Motor neuron (in vitro differentiated cells): Measurements from ENCODE around the gene SCNM1. TPM values are rescaled to one million over a fixed set of nuclear protein-coding genes. Genes with fewer than 3 reads are reported as not detected.
A peak's percentile ranks its signal among the peaks of the same experiment; 100 is the strongest.

Experiments
- ATAC-seq, 8 experiments: fragments of 200-7000 bp; cut with Tn5 transposase; replicated peaks in 6 of 8; 2 replicates each; pipeline ENCODE4 v1.8.0; 2021; ENCODE audit warnings: mild to moderate bottlenecking in 8 of 8, moderate library complexity in 8 of 8
- H3K27ac ChIP-seq, 2 donors: fragments of 250-450 bp; sonication (Bioruptor Pico); 2 replicates each; pipeline ENCODE4 v1.9.0; 2021; ENCODE audit warnings: antibody characterized with exemption in 2 of 2, mild to moderate bottlenecking in 2 of 2, moderate library complexity in 1 of 2
- H3K4me1 ChIP-seq, 2 donors: fragments of 250-450 bp; sonication (Bioruptor Pico); replicated peaks in 1 of 2; 2 replicates each; pipeline ENCODE4 v1.6.1; 2021; ENCODE audit warnings: antibody characterized with exemption in 2 of 2, mild to moderate bottlenecking in 2 of 2, moderate library complexity in 1 of 2
- H3K4me3 ChIP-seq, 5 donors: fragments of 250-450 bp; sonication (Bioruptor Pico); 2 replicates each; pipeline ENCODE4 v1.9.0; 2021; ENCODE audit warnings: antibody characterized with exemption in 5 of 5, mild to moderate bottlenecking in 5 of 5, moderate library complexity in 4 of 5
- WGBS, 10 experiments: fragments of 450-650 bp; shearing (Covaris generic); methylation state at CpG; one replicate each; pipeline ENCODE4 v1.0.0; 2022; 5-methylcytosine and 5-hydroxymethylcytosine counted together
- in situ Hi-C, 9 experiments: fragments of 400-800 bp; cut with MboI; loops; one replicate each; pipeline ENCODE4 v1.15.0; 2021; ENCODE audit warnings: low sequenced_read_pairs in 9 of 9, low pct_unique_long_range_greater_than_20kb in 2 of 9; ENCODE audit not compliant: unreplicated experiment in 9 of 9
- total RNA-seq, 8 experiments: library from RNA; unstranded; fragments of 300-600 nt; gene quantifications; 2 replicates each; pipeline versions ENCODE4 v1.2.3 to v1.2.4, GENCODE V29; 2022

The SCNM1 gene
- total RNA-seq, 8 experiments from 2014 or later, result 41.0 to 115 (median 77.1) TPM

DNA sequence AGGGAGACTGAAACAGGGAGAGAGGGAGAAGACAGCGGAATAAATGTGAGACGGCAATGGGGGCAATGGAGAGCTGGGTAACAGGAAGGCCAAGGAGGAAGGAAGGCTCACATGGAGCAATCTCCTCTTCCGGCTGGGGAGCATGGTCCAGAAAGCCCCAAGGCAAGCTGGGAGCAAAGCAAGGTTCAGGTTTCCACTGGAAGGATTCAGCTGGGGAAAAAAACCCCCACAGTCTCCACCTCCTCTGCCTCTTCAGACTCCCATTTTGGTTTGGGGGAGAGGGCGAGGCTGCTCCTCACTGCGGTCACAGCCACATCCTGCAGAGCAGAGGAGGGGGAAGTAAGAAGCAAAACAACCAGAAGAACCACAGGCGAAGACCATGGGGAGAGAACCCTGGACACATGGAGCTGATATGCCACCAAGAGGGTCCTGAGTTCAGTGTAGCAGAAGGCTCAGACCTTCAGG is 8.8 kb upstream of the SCNM1 start:
- WGBS, 10 experiments, result 33 to 100% (median 90%) methylated on average over 1 to 6 of the region's 6 CpGs; no CpG with 5 or more reads in 1 of the 10 experiments
- Histone ChIP-seq H3K27ac (no peak overlapping the region), H3K4me3 (no peak overlapping the region), H3K4me1 (peaks cover 2 to 5% of the 10 kb centered on the region in 2 donors)
- no peak for ATAC-seq
- in situ Hi-C loops, result loop anchor here in 1 of 9 experiments (25.0 kb wide), 1 partner anchor 95 kb away; the partner anchor contains the start of genes CDC42SE1, GABPB2 and MLLT11

- in situ Hi-C loops, result loop anchor here in 1 of 9 experiments (25.0 kb wide), 1 partner anchor 96 kb away; the partner anchor contains the start of genes CDC42SE1, GABPB2 and MLLT11
- H3K4me1 ChIP-seq, result peaks cover 2 to 5% of the 10 kb centered on the region in 2 donors
- no peak overlapping the region for H3K27ac ChIP-seq
- peak in 1 of 8 experiments; percentile 16 for ATAC-seq
- no peak overlapping the region for H3K4me3 ChIP-seq
- WGBS, 10 experiments, result 20 to 100% (median 94%) methylated on average over 1 to 5 of the region's 5 CpGs; no CpG with 5 or more reads in 2 of the 10 experiments
Measured at GRCh38 chr1:151158326-151158725, 7.6 kb upstream of the SCNM1 start.

DNA sequence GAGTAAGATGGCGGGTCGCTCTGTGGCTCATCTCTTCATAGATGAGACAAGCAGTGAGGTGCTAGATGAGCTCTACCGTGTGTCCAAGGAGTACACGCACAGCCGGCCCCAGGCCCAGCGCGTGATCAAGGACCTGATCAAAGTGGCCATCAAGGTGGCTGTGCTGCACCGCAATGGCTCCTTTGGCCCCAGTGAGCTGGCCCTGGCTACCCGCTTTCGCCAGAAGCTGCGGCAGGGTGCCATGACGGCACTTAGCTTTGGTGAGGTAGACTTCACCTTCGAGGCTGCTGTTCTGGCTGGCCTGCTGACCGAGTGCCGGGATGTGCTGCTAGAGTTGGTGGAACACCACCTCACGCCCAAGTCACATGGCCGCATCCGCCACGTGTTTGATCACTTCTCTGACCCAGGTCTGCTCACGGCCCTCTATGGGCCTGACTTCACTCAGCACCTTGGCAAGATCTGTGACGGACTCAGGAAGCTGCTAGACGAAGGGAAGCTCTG is 7.1 kb upstream of the SCNM1 start:
- in situ Hi-C loops, result loop anchor here in 1 of 9 experiments (25.0 kb wide), 1 partner anchor 96 kb away; the partner anchor contains the start of genes CDC42SE1, GABPB2 and MLLT11
- WGBS, 10 experiments, result 90 to 96% (median 93%) methylated on average over 3 to 12 of the region's 22 CpGs; no CpG with 5 or more reads in 5 of the 10 experiments
- peak in 1 of 8 experiments; percentile 18 for ATAC-seq
- no peak overlapping the region for H3K4me3 ChIP-seq
- peaks cover 2 to 5% of the 10 kb centered on the region in 2 donors for H3K4me1 ChIP-seq
- H3K27ac ChIP-seq, result no peak overlapping the region

DNA sequence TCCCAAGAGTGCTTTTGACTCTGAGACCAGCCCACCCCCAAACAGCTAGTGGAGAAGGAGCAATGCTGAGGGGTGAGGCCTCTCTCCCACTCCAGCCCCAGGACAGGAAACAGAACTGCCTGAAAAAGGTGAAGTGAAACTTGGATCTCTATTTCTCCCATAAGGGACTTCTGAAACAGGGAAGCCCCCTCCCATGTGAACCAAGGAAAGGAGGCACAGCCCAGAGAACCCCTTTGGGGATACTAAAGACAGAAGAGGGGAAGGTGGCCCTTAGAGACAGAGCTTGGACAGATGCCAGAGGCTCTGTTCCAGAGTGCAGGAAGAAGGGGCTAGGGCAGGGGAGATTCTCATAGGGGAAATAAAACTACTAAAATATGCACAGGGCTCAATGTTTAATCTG is 6.6 kb upstream of the SCNM1 start:
- in situ Hi-C loops, result loop anchor here in 1 of 9 experiments (25.0 kb wide), 1 partner anchor 97 kb away; the partner anchor contains the start of genes CDC42SE1, GABPB2 and MLLT11
- no peak for ATAC-seq
- Histone ChIP-seq H3K27ac (no peak overlapping the region), H3K4me3 (no peak overlapping the region), H3K4me1 (peaks cover 7 to 9% of the 10 kb centered on the region in 2 donors)

GRCh38 chr1:151164732-151165280 is 1.1 kb upstream of the SCNM1 start:
- H3K4me3 ChIP-seq, result peak overlapping the region; percentile 58 to 79 (median 77)

DNA sequence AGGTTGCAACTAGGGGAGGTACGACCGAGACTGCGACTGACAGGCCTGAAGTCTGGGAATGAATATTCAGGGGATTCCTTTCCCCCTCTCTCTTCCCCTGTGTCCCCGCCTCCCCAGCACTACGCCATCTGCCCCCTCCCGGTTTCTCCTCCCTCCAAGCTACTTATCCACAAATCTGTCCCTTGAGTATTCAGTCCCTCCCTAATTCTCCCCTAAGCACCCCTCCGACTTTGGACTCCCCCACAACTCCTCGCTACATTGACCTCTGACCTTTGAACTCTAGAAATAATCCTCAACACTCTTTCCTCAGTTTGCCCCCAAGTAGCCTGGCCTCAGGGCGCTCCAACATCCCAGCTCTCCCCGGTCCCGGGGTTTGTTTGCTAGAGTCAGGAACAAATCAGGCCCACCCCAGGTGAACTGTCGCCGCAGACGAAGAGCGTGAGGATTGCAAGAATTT is 635 bp upstream of the SCNM1 start:
- H3K4me1 ChIP-seq, result peaks cover 12 to 13% of the 10 kb centered on the region in 2 donors
- peak overlapping the region; percentile 58 to 79 (median 77) for H3K4me3 ChIP-seq
- ATAC-seq, result peak; percentile 41 to 73 (median 60)
- 0 to 3% (median 0%) methylated on average over 2 to 12 of the region's 15 CpGs; no CpG with 5 or more reads in 4 of the 10 experiments for WGBS, 10 experiments
- in situ Hi-C loops, result loop anchor here in 1 of 9 experiments (25.0 kb wide), 1 partner anchor 103 kb away; the partner anchor contains the start of genes CDC42SE1, GABPB2 and MLLT11
- H3K27ac ChIP-seq, result peak overlapping the region; percentile 78 to 84

More at GRCh38 chr1:151164732-151165280, 1.1 kb upstream of the SCNM1 start:
- ATAC-seq, result peak in 4 of 8 experiments; percentile 0 to 1 (median 0)
- in situ Hi-C loops, result loop anchor here in 1 of 9 experiments (25.0 kb wide), 1 partner anchor 103 kb away; the partner anchor contains the start of genes CDC42SE1, GABPB2 and MLLT11
- Histone ChIP-seq H3K27ac (peak overlapping the region; percentile 78 to 84), H3K4me1 (peaks cover 12 to 13% of the 10 kb centered on the region in 2 donors)
- 0 to 43% (median 25%) methylated on average over 1 to 8 of the region's 11 CpGs; no CpG with 5 or more reads in 2 of the 10 experiments for WGBS, 10 experiments

GRCh38 chr1:151166505-151166956 is 587 bp downstream of the SCNM1 start:
- Histone ChIP-seq H3K4me3 (peak overlapping the region; percentile 58 to 79 (median 77)), H3K4me1 (peaks cover 12 to 13% of the 10 kb centered on the region in 2 donors), H3K27ac (peak overlapping the region; percentile 54 to 85)
- in situ Hi-C loops, result loop anchor here in 1 of 9 experiments (25.0 kb wide), 1 partner anchor 104 kb away; the partner anchor contains the start of genes CDC42SE1, GABPB2 and MLLT11
- WGBS, 10 experiments, result 2 to 8% (median 4%) methylated on average over 5 to 15 of the region's 15 CpGs; no CpG with 5 or more reads in 3 of the 10 experiments
- peak; percentile 8 to 54 (median 14) for ATAC-seq

DNA sequence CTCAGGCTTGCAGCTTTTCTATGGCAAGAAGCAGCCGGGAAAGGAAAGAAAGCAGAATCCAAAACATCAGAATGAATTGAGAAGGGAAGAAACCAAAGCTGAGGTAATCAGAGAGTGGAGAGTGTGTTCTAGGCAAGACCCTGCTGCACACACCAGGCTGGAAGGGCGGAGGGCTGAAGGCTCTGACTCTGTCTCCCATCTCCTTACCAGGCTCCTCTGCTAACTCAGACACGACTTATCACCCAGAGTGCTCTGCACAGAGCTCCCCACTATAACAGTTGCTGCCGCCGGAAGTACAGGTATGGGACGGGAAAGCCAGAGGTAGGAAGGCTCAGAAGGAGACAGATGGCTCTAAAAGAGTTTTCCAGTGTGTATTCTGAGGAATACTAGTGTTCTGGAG is 1.2 kb downstream of the SCNM1 start:
- 61 to 100% (median 88%) methylated on average over 1 to 6 of the region's 6 CpGs; no CpG with 5 or more reads in 4 of the 10 experiments for WGBS, 10 experiments
- H3K4me3 ChIP-seq, result peak overlapping the region; percentile 58 to 79 (median 77)
- in situ Hi-C loops, result loop anchor here in 1 of 9 experiments (25.0 kb wide), 1 partner anchor 105 kb away; the partner anchor contains the start of genes CDC42SE1, GABPB2 and MLLT11
- ATAC-seq, result no peak
- peak overlapping the region in 1 of 2 donors; percentile 85 for H3K27ac ChIP-seq
- H3K4me1 ChIP-seq, result peaks cover 12 to 13% of the 10 kb centered on the region in 2 donors

DNA sequence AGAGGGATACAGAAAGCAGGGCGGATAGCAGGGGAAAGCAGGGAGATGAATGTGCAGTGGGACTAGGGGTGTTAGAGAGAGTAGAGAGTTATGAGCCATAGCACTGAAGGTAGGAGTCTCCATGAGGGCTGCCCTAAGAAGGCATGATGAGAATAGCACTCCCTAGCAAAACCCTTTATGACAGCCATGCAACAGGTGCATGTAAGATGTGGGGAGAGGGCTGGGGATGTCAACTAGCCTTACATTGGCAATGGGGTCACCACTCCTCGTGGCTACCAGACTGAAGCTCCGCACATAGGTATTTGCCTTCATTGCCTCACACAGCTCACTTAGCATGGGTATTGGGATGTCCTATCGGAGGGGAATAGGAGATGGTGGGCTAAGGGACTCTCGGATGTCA is 5.2 kb downstream of the SCNM1 start:
- peaks cover 5 to 7% of the 10 kb centered on the region in 2 donors for H3K4me1 ChIP-seq
- 63 to 100% (median 84%) methylated on average over 1 to 5 of the region's 5 CpGs; no CpG with 5 or more reads in 4 of the 10 experiments for WGBS, 10 experiments
- no peak overlapping the region for H3K27ac ChIP-seq
- in situ Hi-C loops, result loop anchor here in 1 of 9 experiments (25.0 kb wide), 1 partner anchor 109 kb away; the partner anchor contains the start of genes CDC42SE1, GABPB2 and MLLT11
- no peak overlapping the region for H3K4me3 ChIP-seq
- no peak for ATAC-seq

GRCh38 chr1:151175041-151175741 is 9.2 kb downstream of the SCNM1 start:
- peak in 2 of 8 experiments; percentile 20 to 43 for ATAC-seq
- Histone ChIP-seq H3K4me3 (no peak overlapping the region), H3K27ac (no peak overlapping the region), H3K4me1 (peaks cover 0 to 4% of the 10 kb centered on the region in 2 donors)
- 51 to 100% (median 93%) methylated on average over 1 to 6 of the region's 6 CpGs; no CpG with 5 or more reads in 1 of the 10 experiments for WGBS, 10 experiments
- in situ Hi-C loops, result no loop called here

DNA sequence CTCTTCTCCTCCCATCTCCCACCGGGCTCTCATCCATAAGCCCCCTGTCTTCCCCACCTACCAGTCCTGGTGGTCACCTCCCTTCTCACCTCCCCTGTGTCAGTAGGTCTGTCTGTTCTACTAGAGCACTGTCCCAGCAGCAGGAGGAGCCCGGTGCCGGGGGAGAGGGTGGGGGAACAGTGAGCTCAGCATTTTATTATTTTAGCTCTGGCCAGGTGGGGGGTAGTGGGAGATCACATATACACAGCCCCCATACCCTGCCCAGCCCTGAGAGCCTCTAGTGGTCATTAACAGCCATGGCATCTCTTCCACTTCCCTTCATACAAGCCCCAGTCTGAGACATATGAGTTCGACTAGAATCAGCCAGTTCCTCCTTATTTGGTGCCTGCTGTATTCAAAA is 9.9 kb downstream of the SCNM1 start, which contains the start of gene TMOD4:
TSS of gene TMOD4 (minus strand) at position 119 of the 400 bp plus-strand sequence. CDS start 1,106 bp downstream, outside the sequence.
- H3K4me1 ChIP-seq, result peaks cover 0 to 4% of the 10 kb centered on the region in 2 donors
- in situ Hi-C loops, result no loop called here
- WGBS, 10 experiments, result 38 to 100% (median 67%) methylated on average over 1 of the region's 4 CpGs; no CpG with 5 or more reads in 5 of the 10 experiments
- no peak within 1 kb of the TSS for H3K4me3 ChIP-seq
- ATAC-seq, result peak; percentile 81 to 97 (median 88)
- no peak within 1 kb of the TSS for H3K27ac ChIP-seq

DNA sequence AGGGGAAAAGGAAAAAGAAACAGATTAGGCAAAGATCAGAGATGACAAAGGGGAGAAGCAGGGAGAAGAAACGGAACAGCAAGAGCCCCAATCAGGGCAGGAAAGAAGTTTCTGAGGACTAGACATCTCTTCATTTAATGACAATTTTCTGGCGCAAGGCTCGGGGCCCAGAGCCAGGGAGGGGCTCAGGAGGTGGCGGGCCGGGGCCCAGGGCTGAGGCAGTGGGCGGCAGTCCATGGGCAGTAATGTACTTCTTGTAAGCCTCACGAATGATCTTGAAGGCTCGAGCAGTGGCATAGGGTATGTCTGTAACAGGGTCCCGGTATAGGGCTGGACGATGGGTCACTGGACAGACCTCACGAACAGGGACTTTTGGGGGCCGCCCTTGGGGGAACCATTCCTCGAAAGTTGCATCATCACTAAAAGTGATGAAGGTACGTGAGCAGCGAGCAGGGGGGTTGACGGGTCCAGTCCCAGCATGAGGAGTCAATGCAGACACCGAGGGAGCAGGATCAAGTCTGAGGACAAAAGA is 10.6 kb downstream of the SCNM1 start:
- no peak overlapping the region for H3K4me3 ChIP-seq
- H3K27ac ChIP-seq, result no peak overlapping the region
- in situ Hi-C loops, result no loop called here
- 40 to 97% (median 94%) methylated on average over 1 to 16 of the region's 17 CpGs for WGBS, 10 experiments
- ATAC-seq, result no peak
- peaks cover 0 to 4% of the 10 kb centered on the region in 2 donors for H3K4me1 ChIP-seq
